Measurements from ENCODE around the gene SYNC. TPM values are rescaled to one million over a fixed set of nuclear protein-coding genes. Genes with fewer than 3 reads are reported as not detected.

The SYNC gene
- total and polyA plus RNA-seq, 2 donors (not counting 3 experiments of a cell fraction or from before 2014, with no cell fraction given), result 3.5 to 9.4 TPM

- Histone ChIP-seq H3K4me2 (ENCODE audit: insufficient read depth, low read length) (no peak overlapping the region), H3K27ac (ENCODE audit: insufficient read depth, low read depth, low read length) (no peak overlapping the region), H3K27me3 (ENCODE audit: control insufficient read depth in 2 of 2, insufficient read depth in 2 of 2, low read length in 2 of 2) (no peaks in the 10 kb centered on the region), H3K9me1 (replicated peaks; ENCODE audit: control insufficient read depth, extremely low read depth, insufficient read depth, low read length) (no peaks in the 10 kb centered on the region), H3K9me3 (replicated peaks; ENCODE audit: control insufficient read depth, insufficient read depth, low read length) (no peaks in the 10 kb centered on the region), H3K36me3 (ENCODE audit: control insufficient read depth in 2 of 2, extremely low read depth in 1 of 2, insufficient read depth in 2 of 2, low read length in 2 of 2) (peaks cover 13 to 22% of the 10 kb centered on the region in 2 experiments), H3K4me1 (ENCODE audit: control insufficient read depth, extremely low read depth, insufficient read depth, low read length) (peaks cover 3% of the 10 kb centered on the region), H2AFZ (ENCODE audit: low read depth, low read length) (no peak overlapping the region), H3K4me3 (replicated peaks in 1 of 3; ENCODE audit: insufficient read depth in 1 of 3, low read depth in 1 of 3, low read length in 3 of 3) (no peak overlapping the region), H3K79me2 (ENCODE audit: control insufficient read depth, insufficient read depth, low read length) (no peaks in the 10 kb centered on the region), H4K20me1 (replicated peaks; ENCODE audit: control insufficient read depth, extremely low read depth, insufficient read depth, low read length) (no peaks in the 10 kb centered on the region), H3K9ac (replicated peaks; ENCODE audit: extremely low read depth, insufficient read depth, low read length) (no peak overlapping the region)
- TF ChIP-seq GATA2 (IDR thresholded peaks at IDR 0.05; ENCODE audit: insufficient read depth, insufficient read length, low read depth, low read length) (no peak), JUN (IDR thresholded peaks at IDR 0.05; ENCODE audit: borderline replicate concordance, insufficient read depth, insufficient read length, low read depth) (no peak), CTCF (IDR thresholded peaks at IDR 0.05; ENCODE audit: extremely low read depth in 1 of 2, insufficient read depth in 1 of 2, low read depth in 1 of 2, low read length in 2 of 2) (no peak), MAX (IDR thresholded peaks at IDR 0.05; ENCODE audit: insufficient read depth, insufficient read length) (no peak), EZH2 (IDR thresholded peaks at IDR 0.05; ENCODE audit: borderline replicate concordance, low read depth, low read length, severe bottlenecking) (no peak), FOS (IDR thresholded peaks at IDR 0.05; ENCODE audit: borderline replicate concordance, insufficient read depth, low read length) (no peak), MYC (IDR thresholded peaks at IDR 0.05; ENCODE audit: low read depth, low read length) (no peak), POLR2AphosphoS5 (IDR thresholded peaks at IDR 0.05; ENCODE audit: insufficient read depth, low read depth, low read length) (no peak), POLR2A (IDR thresholded peaks at IDR 0.05; ENCODE audit: low read depth, low read length) (no peak)
- peak; percentile 69 for DNase-seq (ENCODE audit: low read depth, low spot score)
- no TSS peak for BruUV-seq (replicated peaks)
- dilution Hi-C loops (cut with MboI; ENCODE audit: extremely low pct_ligation_motif_present, low sequenced_read_pairs) (no loop called here), intact Hi-C loops (cut with micrococcal nuclease) (no loop called here)
- FAIRE-seq, result peak; percentile 47
- ChIA-PET POLR2A (no interaction called here), CTCF (interaction anchor here (1.0 kb wide), 2 partner anchors 88 to 90 kb away, joined by 3 to 4 read pairs; no protein-coding TSS in a partner anchor)
Observed at GRCh38 chr1:32684167-32684811, 18.3 kb downstream of the SYNC start.
